Measurements from ENCODE around the gene CLIC4. TPM values are rescaled to one million over a fixed set of nuclear protein-coding genes. Genes with fewer than 3 reads are reported as not detected.

Gene CLIC4
- polyA plus RNA-seq, 3 donors: 9.7 to 38.1 (median 24.6) TPM

DNA sequence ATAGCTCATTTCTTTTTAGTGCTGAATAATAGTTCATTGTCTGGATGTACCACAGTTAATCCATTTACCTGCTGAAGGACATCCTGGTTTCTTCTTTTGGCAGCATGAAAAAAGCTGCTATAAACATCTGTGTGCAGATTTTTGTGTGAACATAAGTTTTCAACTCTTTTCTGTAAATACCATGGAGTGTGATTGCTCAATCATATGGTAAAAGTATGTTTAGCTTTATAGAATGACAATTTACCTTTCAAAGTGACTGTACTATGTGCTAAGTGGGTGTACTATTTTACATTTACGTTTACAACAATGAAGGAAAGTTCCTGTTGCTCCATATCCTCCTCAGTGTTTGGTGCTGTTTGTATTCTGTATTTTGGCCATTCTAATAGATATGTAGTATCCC is 135.8 kb downstream of the CLIC4 start:
- TF ChIP-seq, protein P1, sequence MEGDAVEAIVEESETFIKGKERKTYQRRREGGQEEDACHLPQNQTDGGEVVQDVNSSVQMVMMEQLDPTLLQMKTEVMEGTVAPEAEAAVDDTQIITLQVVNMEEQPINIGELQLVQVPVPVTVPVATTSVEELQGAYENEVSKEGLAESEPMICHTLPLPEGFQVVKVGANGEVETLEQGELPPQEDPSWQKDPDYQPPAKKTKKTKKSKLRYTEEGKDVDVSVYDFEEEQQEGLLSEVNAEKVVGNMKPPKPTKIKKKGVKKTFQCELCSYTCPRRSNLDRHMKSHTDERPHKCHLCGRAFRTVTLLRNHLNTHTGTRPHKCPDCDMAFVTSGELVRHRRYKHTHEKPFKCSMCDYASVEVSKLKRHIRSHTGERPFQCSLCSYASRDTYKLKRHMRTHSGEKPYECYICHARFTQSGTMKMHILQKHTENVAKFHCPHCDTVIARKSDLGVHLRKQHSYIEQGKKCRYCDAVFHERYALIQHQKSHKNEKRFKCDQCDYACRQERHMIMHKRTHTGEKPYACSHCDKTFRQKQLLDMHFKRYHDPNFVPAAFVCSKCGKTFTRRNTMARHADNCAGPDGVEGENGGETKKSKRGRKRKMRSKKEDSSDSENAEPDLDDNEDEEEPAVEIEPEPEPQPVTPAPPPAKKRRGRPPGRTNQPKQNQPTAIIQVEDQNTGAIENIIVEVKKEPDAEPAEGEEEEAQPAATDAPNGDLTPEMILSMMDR (IDR thresholded peaks at IDR 0.05): no peak
- Mint-ChIP-seq H3K4me3 (no peak overlapping the region), H3K4me1 (no peaks in the 10 kb centered on the region), H3K27me3 (ENCODE audit: low read depth in 3 of 3) (peaks cover 1 to 8% (median 2%) of the 10 kb centered on the region in 3 donors), H3K9me3 (peaks cover 0 to 15% (median 8%) of the 10 kb centered on the region in 7 donors), H3K36me3 (no peaks in the 10 kb centered on the region), H3K27ac (no peak overlapping the region)
- no peak for DNase-seq
- no peaks in the 10 kb centered on the region for H3K4me1 ChIP-seq (ENCODE audit: control insufficient read depth in 1 of 2, insufficient read depth in 2 of 2, low read length in 2 of 2)
- H2AFZ ChIP-seq (ENCODE audit: insufficient read depth, low read depth, low read length, poor library complexity, severe bottlenecking): no peak overlapping the region
- no peak overlapping the region for H3K4me3 ChIP-seq (replicated peaks in 1 of 3; ENCODE audit: low read depth in 2 of 3, low read length in 3 of 3)
- no peak overlapping the region for H3K27ac ChIP-seq (ENCODE audit: low read depth in 1 of 2, low read length in 2 of 2)
- intact Hi-C loops (cut with micrococcal nuclease): no loop called here
- no peaks in the 10 kb centered on the region for H3K27me3 ChIP-seq (ENCODE audit: control insufficient read depth in 2 of 2, insufficient read depth in 2 of 2, low read length in 2 of 2)
- no peaks in the 10 kb centered on the region for H3K9me3 ChIP-seq (replicated peaks in 1 of 2; ENCODE audit: control insufficient read depth in 1 of 2, insufficient read depth in 1 of 2, low read length in 2 of 2)
- H3K79me2 ChIP-seq (ENCODE audit: insufficient read depth, low read length): no peaks in the 10 kb centered on the region
- WGBS (ENCODE audit: insufficient coverage): no CpG with 5 or more reads among the region's 1 CpG
- H3K9ac ChIP-seq (ENCODE audit: insufficient read depth, low read length, poor library complexity, severe bottlenecking): no peak overlapping the region
- H3K36me3 ChIP-seq (replicated peaks in 1 of 2; ENCODE audit: control insufficient read depth in 1 of 2, insufficient read depth in 2 of 2, low read length in 2 of 2): no peaks in the 10 kb centered on the region
- no peak overlapping the region for H3K4me2 ChIP-seq (replicated peaks; ENCODE audit: extremely low read depth, low read length, poor library complexity, severe bottlenecking)
- H4K20me1 ChIP-seq (ENCODE audit: insufficient read depth, low read length): no peaks in the 10 kb centered on the region

DNA sequence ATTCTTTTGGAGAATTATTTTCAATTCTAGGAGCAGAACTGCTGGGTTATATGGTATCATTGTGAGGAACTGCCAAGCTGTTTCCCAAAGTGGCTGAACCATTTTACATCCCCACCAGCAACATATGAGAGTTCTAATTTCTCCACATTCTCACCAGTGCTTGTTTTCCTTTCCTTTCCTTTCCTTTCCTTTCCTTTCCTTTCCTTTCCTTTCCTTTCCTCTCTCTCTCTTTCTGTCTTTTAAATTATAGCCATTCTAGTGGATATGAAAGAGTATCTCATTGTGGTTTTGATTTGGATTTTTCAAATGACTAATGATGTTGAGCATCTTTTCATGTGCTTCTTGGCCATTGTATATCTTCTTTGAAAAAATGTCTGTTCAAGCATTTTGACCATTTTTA is 139.5 kb downstream of the CLIC4 start:
- intact Hi-C loops (cut with micrococcal nuclease): no loop called here
- Histone ChIP-seq H4K20me1 (ENCODE audit: insufficient read depth, low read length) (no peaks in the 10 kb centered on the region), H3K9ac (ENCODE audit: insufficient read depth, low read length, poor library complexity, severe bottlenecking) (no peak overlapping the region), H2AFZ (ENCODE audit: insufficient read depth, low read depth, low read length, poor library complexity, severe bottlenecking) (no peak overlapping the region), H3K4me2 (replicated peaks; ENCODE audit: extremely low read depth, low read length, poor library complexity, severe bottlenecking) (no peak overlapping the region), H3K4me1 (ENCODE audit: control insufficient read depth in 1 of 2, insufficient read depth in 2 of 2, low read length in 2 of 2) (no peaks in the 10 kb centered on the region), H3K79me2 (ENCODE audit: insufficient read depth, low read length) (no peaks in the 10 kb centered on the region), H3K36me3 (replicated peaks in 1 of 2; ENCODE audit: control insufficient read depth in 1 of 2, insufficient read depth in 2 of 2, low read length in 2 of 2) (no peaks in the 10 kb centered on the region), H3K27ac (ENCODE audit: low read depth in 1 of 2, low read length in 2 of 2) (no peak overlapping the region), H3K27me3 (ENCODE audit: control insufficient read depth in 2 of 2, insufficient read depth in 2 of 2, low read length in 2 of 2) (no peaks in the 10 kb centered on the region), H3K9me3 (replicated peaks in 1 of 2; ENCODE audit: control insufficient read depth in 1 of 2, insufficient read depth in 1 of 2, low read length in 2 of 2) (no peaks in the 10 kb centered on the region), H3K4me3 (replicated peaks in 1 of 3; ENCODE audit: low read depth in 2 of 3, low read length in 3 of 3) (no peak overlapping the region)
- DNase-seq: no peak
- Mint-ChIP-seq H3K27ac (no peak overlapping the region), H3K36me3 (no peaks in the 10 kb centered on the region), H3K4me3 (no peak overlapping the region), H3K27me3 (ENCODE audit: low read depth in 3 of 3) (peaks cover 4 to 8% (median 6%) of the 10 kb centered on the region in 3 donors), H3K4me1 (no peaks in the 10 kb centered on the region), H3K9me3 (peaks cover 0 to 12% (median 9%) of the 10 kb centered on the region in 7 donors)
- TF ChIP-seq, protein P1 (IDR thresholded peaks at IDR 0.05): no peak
